H1 (cell line): Measurements from ENCODE around the gene CAMK1. TPM values are rescaled to one million over a fixed set of nuclear protein-coding genes. Genes with fewer than 3 reads are reported as not detected.

Experiments
- CTCF ChIA-PET: fragments of 300-600 bp; sonication (Branson Sonifier 250); formaldehyde crosslinking; loops from one replicate; lab custom pipeline; 2021; ENCODE audit not compliant: partially characterized antibody; lab: Charles Lee
- POLR2A ChIA-PET: fragments of 300-600 bp; sonication (Branson Sonifier 250); formaldehyde crosslinking; loops from one replicate; lab custom pipeline; 2021; ENCODE audit warnings: inconsistent platforms; ENCODE audit not compliant: partially characterized antibody; lab: Charles Lee
- DNase-seq, 2 experiments: peaks; one replicate each; pipeline versions ENCODE4 v3.0.0 to v3.0.0-alpha.2; 2010 to 2022; ENCODE audit warnings: low spot score in 2 of 2, low read depth in 1 of 2, mixed read lengths in 1 of 2
- FAIRE-seq: peaks from 2 replicates; lab custom pipeline; 2011; peaks lifted over from hg19 to GRCh38; lab: Jason Lieb, UNC
- H2AFZ ChIP-seq: 2 replicates; pipeline ENCODE4 v1.8.1; 2012; ENCODE audit warnings: low read length, inconsistent platforms
- H2AK5ac ChIP-seq: 2 replicates; pipeline ENCODE4 v1.6.1; 2013; ENCODE audit warnings: low read depth, low read length
- H2BK120ac ChIP-seq: replicated peaks from 2 replicates; pipeline ENCODE3; 2013; ENCODE audit warnings: low read depth, low read length, inconsistent platforms
- H2BK12ac ChIP-seq: 2 replicates; pipeline ENCODE4 v1.6.1; 2013; ENCODE audit warnings: low read depth, low read length
- H2BK15ac ChIP-seq: 2 replicates; pipeline ENCODE4 v1.6.1; 2013; ENCODE audit warnings: low read length
- H2BK20ac ChIP-seq: 2 replicates; pipeline ENCODE4 v1.6.1; 2013; ENCODE audit warnings: low read length
- H2BK5ac ChIP-seq: 2 replicates; pipeline ENCODE4 v1.6.1; 2013; ENCODE audit warnings: low read depth, low read length
- H3K14ac ChIP-seq: 2 replicates; pipeline ENCODE4 v1.6.1; 2013; ENCODE audit warnings: inconsistent platforms; ENCODE audit not compliant: insufficient read length
- H3K18ac ChIP-seq: 2 replicates; pipeline ENCODE4 v1.6.1; 2013; ENCODE audit warnings: low read length; ENCODE audit errors: extremely low read depth
- H3K23ac ChIP-seq: 2 replicates; pipeline ENCODE4 v1.6.1; 2013; ENCODE audit warnings: inconsistent platforms; ENCODE audit not compliant: insufficient read length
- H3K23me2 ChIP-seq: 2 replicates; pipeline ENCODE4 v1.6.1; 2013; ENCODE audit warnings: low read depth, low read length
- H3K27ac ChIP-seq: 2 replicates; pipeline ENCODE4 v1.6.1; 2011; ENCODE audit warnings: low read depth, low read length, inconsistent platforms
- H3K27me3 ChIP-seq, 4 experiments: replicated peaks in 1 of 4; 1 replicate in 1 of 4; 2 replicates in 3 of 4; pipeline versions ENCODE4 v1.6.1 to v1.8.1; 2011 to 2013; ENCODE audit warnings: low read length in 3 of 4, mild to moderate bottlenecking in 3 of 4, inconsistent platforms in 2 of 4, mixed read lengths in 2 of 4, moderate library complexity in 1 of 4; ENCODE audit not compliant: control insufficient read depth in 3 of 4, insufficient read depth in 3 of 4; ENCODE audit errors: extremely low read depth in 1 of 4
- H3K36me3 ChIP-seq, 4 experiments: 2 replicates each; pipeline versions ENCODE4 v1.6.1 to v1.8.1; 2011 to 2013; ENCODE audit warnings: mild to moderate bottlenecking in 4 of 4, low read length in 3 of 4, moderate library complexity in 2 of 4, control low read depth in 1 of 4, inconsistent platforms in 1 of 4; ENCODE audit not compliant: insufficient read depth in 4 of 4, control insufficient read depth in 2 of 4
- H3K4ac ChIP-seq: replicated peaks from 2 replicates; pipeline ENCODE3; 2013; ENCODE audit warnings: low read length, low read depth, mixed read lengths, inconsistent platforms; ENCODE audit not compliant: insufficient read length
- H3K4me1 ChIP-seq, 4 experiments: replicated peaks in 1 of 4; 1 replicate in 1 of 4; 2 replicates in 3 of 4; pipeline versions ENCODE4 v1.6.1 to v1.8.1; 2011 to 2013; ENCODE audit warnings: low read length in 3 of 4, inconsistent platforms in 2 of 4, mixed read lengths in 1 of 4; ENCODE audit not compliant: insufficient read depth in 4 of 4, control insufficient read depth in 3 of 4
- H3K4me2 ChIP-seq, 2 experiments: 2 replicates each; pipeline versions ENCODE4 v1.6.1 to v1.8.1; 2011 to 2013; ENCODE audit warnings: low read depth in 2 of 2, low read length in 2 of 2, control low read depth in 1 of 2, inconsistent platforms in 1 of 2, mild to moderate bottlenecking in 1 of 2; ENCODE audit not compliant: insufficient read depth in 1 of 2
- H3K4me3 ChIP-seq, 4 experiments: fragments of 200-600, 300-600 bp in 1 of 4; sonication (generic), shearing (Covaris generic), sonication (Bioruptor Twin) in 1 of 4; 2 replicates each; pipeline versions ENCODE4 v1.5.1 to v1.8.1; 2011 to 2016; ENCODE audit warnings: low read length in 4 of 4, low read depth in 3 of 4, control low read depth in 2 of 4, inconsistent platforms in 2 of 4, mild to moderate bottlenecking in 2 of 4, mixed read lengths in 1 of 4, moderate library complexity in 1 of 4; ENCODE audit not compliant: insufficient read depth in 2 of 4; ENCODE audit errors: extremely low read depth in 1 of 4
- H3K56ac ChIP-seq: replicated peaks from 2 replicates; pipeline ENCODE3; 2013; ENCODE audit warnings: low read depth, mild to moderate bottlenecking, mixed read lengths, low read length, inconsistent platforms; ENCODE audit not compliant: insufficient read length
- H3K79me1 ChIP-seq: 2 replicates; pipeline ENCODE4 v1.6.1; 2013; ENCODE audit warnings: low read depth, low read length, control low read depth
- H3K79me2 ChIP-seq, 2 experiments: 2 replicates each; pipeline versions ENCODE4 v1.6.1 to v1.8.1; 2012 to 2013; ENCODE audit warnings: low read length in 2 of 2, mild to moderate bottlenecking in 2 of 2, inconsistent platforms in 1 of 2; ENCODE audit not compliant: insufficient read depth in 2 of 2, control insufficient read depth in 1 of 2
- H3K9ac ChIP-seq, 4 experiments: replicated peaks in 1 of 4; 1 replicate in 1 of 4; 2 replicates in 3 of 4; pipeline versions ENCODE4 v1.6.1 to v1.8.1; 2011 to 2013; ENCODE audit warnings: low read depth in 3 of 4, low read length in 3 of 4, control low read depth in 2 of 4, mild to moderate bottlenecking in 2 of 4, moderate library complexity in 2 of 4, inconsistent platforms in 1 of 4; ENCODE audit errors: extremely low read depth in 1 of 4
- H3K9me3 ChIP-seq, 2 experiments: 2 replicates each; pipeline versions ENCODE4 v1.6.1 to v1.8.1; 2012 to 2013; ENCODE audit warnings: mild to moderate bottlenecking in 2 of 2, moderate library complexity in 2 of 2, control low read depth in 1 of 2, inconsistent platforms in 1 of 2, low read depth in 1 of 2, low read length in 1 of 2, mixed read lengths in 1 of 2; ENCODE audit not compliant: insufficient read depth in 2 of 2
- H4K20me1 ChIP-seq, 2 experiments: replicated peaks in 1 of 2; 2 replicates each; pipeline versions ENCODE3 to v1.8.1; 2011 to 2013; ENCODE audit warnings: inconsistent platforms in 2 of 2, low read length in 2 of 2, mild to moderate bottlenecking in 1 of 2; ENCODE audit not compliant: insufficient read depth in 2 of 2, control insufficient read depth in 1 of 2
- H4K5ac ChIP-seq: 2 replicates; pipeline ENCODE4 v1.6.1; 2013; ENCODE audit warnings: low read length, low read depth, mixed read lengths, inconsistent platforms; ENCODE audit not compliant: insufficient read length
- H4K8ac ChIP-seq: 2 replicates; pipeline ENCODE4 v1.8.0; 2013; ENCODE audit warnings: mild to moderate bottlenecking, moderate library complexity, low read length, inconsistent platforms; ENCODE audit not compliant: insufficient read depth; ENCODE audit errors: extremely low read depth
- H4K91ac ChIP-seq: replicated peaks from 2 replicates; pipeline ENCODE3; 2013; ENCODE audit warnings: low read length, mixed read lengths, inconsistent platforms; ENCODE audit not compliant: insufficient read length
- SRF ChIP-seq: IDR thresholded peaks from 2 replicates; pipeline ENCODE4 v1.6.1; 2011; ENCODE audit warnings: mild to moderate bottlenecking, low read depth, low read length, moderate library complexity
- WGBS, 2 experiments: shearing (Covaris generic) in 1 of 2; methylation state at CpG; one replicate each; pipeline versions ENCODE4 v1.1.6 to v1.1.7; 2013 to 2015; ENCODE audit warnings: low lambda C conversion rate in 2 of 2, mixed read lengths in 2 of 2, inconsistent platforms in 1 of 2, low coverage in 1 of 2, missing lambda C conversion rate in 1 of 2; ENCODE audit not compliant: insufficient replicate concordance in 2 of 2, insufficient coverage in 1 of 2, insufficient read length in 1 of 2; ENCODE audit errors: extremely low coverage in 1 of 2, missing lambda C conversion rate in 1 of 2; 5-methylcytosine and 5-hydroxymethylcytosine counted together
- polyA plus RNA-seq, 7 experiments: library from polyadenylated mRNA; depleted of rRNA in 3 of 7; stranded (reverse) in 5 of 7; unstranded in 2 of 7; fragments of >200 nt in 5 of 7; fragments of 200-250 nt in 2 of 7; gene quantifications; 1 replicate in 5 of 7; 2 replicates in 1 of 7; 4 replicates in 1 of 7; pipeline versions ENCODE4 v1.2.1 to v1.2.3, GENCODE V29; 2011 to 2013; ENCODE audit warnings: missing spikeins in 2 of 7, mixed read lengths in 2 of 7
- total RNA-seq: library from RNA; stranded (reverse); fragmentation: NEBNext Ultra II Directional; extraction: Animal tissue kit (Norgen Biotek cat#: 25700); gene quantifications from 2 replicates; pipeline ENCODE4 v1.2.1, GENCODE V29; 2021

CAMK1 gene
- total and polyA plus RNA-seq, 2 of the 8 experiments (the other 6 are each of a cell fraction or from before 2014, with no cell fraction given), result 4.9 to 5.1 TPM

GRCh38 chr3:9710174-9710739, 59.5 kb downstream of the CAMK1 start:
- H3K14ac ChIP-seq, result no peak overlapping the region
- no peaks in the 10 kb centered on the region for H3K79me2 ChIP-seq
- POLR2A ChIA-PET, result no interaction called here
- no peak overlapping the region for H3K18ac ChIP-seq
- TF ChIP-seq SRF, result no peak
- H4K5ac ChIP-seq, result no peak overlapping the region
- H2AK5ac ChIP-seq, result no peak overlapping the region
- H2BK15ac ChIP-seq, result no peak overlapping the region
- no peak overlapping the region for H4K8ac ChIP-seq
- no peaks in the 10 kb centered on the region for H3K79me1 ChIP-seq
- no peaks in the 10 kb centered on the region for H3K9me3 ChIP-seq
- no peak overlapping the region for H2BK5ac ChIP-seq
- H3K23ac ChIP-seq, result no peak overlapping the region
- peaks cover 0 to 9% (median 2%) of the 10 kb centered on the region in 4 experiments; a peak in 3 of 7 replicates for H3K27me3 ChIP-seq
- no peak overlapping the region for H3K56ac ChIP-seq
- H2AFZ ChIP-seq, result no peak overlapping the region
- H3K4me3 ChIP-seq, result no peak overlapping the region
- peaks cover 0 to 2% of the 10 kb centered on the region in 2 experiments for H4K20me1 ChIP-seq
- no peak overlapping the region for H2BK12ac ChIP-seq
- H2BK20ac ChIP-seq, result no peak overlapping the region
- 87% methylated on average over 3 of the region's 3 CpGs; no CpG with 5 or more reads in 1 of the 2 experiments for WGBS, 2 experiments
- no peak for FAIRE-seq
- no peak overlapping the region for H3K27ac ChIP-seq
- peaks cover 1 to 5% (median 4%) of the 10 kb centered on the region in 4 experiments; a peak in 5 of 7 replicates for H3K4me1 ChIP-seq
- H3K4me2 ChIP-seq, result no peak overlapping the region
- no peaks in the 10 kb centered on the region for H3K36me3 ChIP-seq
- H4K91ac ChIP-seq, result no peak overlapping the region
- peaks cover 6% of the 10 kb centered on the region; the same call in 1 of the 2 replicates for H3K23me2 ChIP-seq
- H3K4ac ChIP-seq, result no peak overlapping the region
- CTCF ChIA-PET, result interaction anchor here (0.7 to 8.8 kb wide), 3 partner anchors 9 to 308 kb away, joined by 3 to 84 read pairs (median 3); no protein-coding TSS in a partner anchor
- no peak overlapping the region for H3K9ac ChIP-seq
- DNase-seq, result no peak
- no peak overlapping the region for H2BK120ac ChIP-seq

Other genes starting within 250 kb of the CAMK1 start
- gene LHFPL4, start 216.1 kb downstream of the CAMK1 start, total RNA-seq, result 16.9 and 20.9 TPM in 2 replicates
- 5.0 and 5.5 TPM in 2 replicates for gene LHFPL4, start 216.1 kb downstream of the CAMK1 start, polyA plus RNA-seq (2011; rRNA removed)
- 46.2 and 47.6 TPM in 2 replicates for gene MTMR14, start 120.4 kb downstream of the CAMK1 start, total RNA-seq
- 55.3 and 58.0 TPM in 2 replicates for gene MTMR14, start 120.4 kb downstream of the CAMK1 start, polyA plus RNA-seq (2011; rRNA removed)
- 4.4 and 4.8 TPM in 2 replicates for gene CPNE9, start 66.1 kb downstream of the CAMK1 start, total RNA-seq
- gene CPNE9, start 66.1 kb downstream of the CAMK1 start, polyA plus RNA-seq (2011; rRNA removed), result 6.0 and 7.1 TPM in 2 replicates
- gene BRPF1, start 38.2 kb downstream of the CAMK1 start, total RNA-seq, result 21.7 and 27.7 TPM in 2 replicates
- gene BRPF1, start 38.2 kb downstream of the CAMK1 start, polyA plus RNA-seq (2011; rRNA removed), result 11.3 and 16.3 TPM in 2 replicates
- 29.6 and 31.2 TPM in 2 replicates for gene OGG1, start 20.0 kb downstream of the CAMK1 start, total RNA-seq
- 46.8 and 58.1 TPM in 2 replicates for gene OGG1, start 20.0 kb downstream of the CAMK1 start, polyA plus RNA-seq (2011; rRNA removed)
- gene TADA3, start 22.5 kb upstream of the CAMK1 start, total RNA-seq, result 50.3 and 55.2 TPM in 2 replicates
- 43.4 and 51.2 TPM in 2 replicates for gene TADA3, start 22.5 kb upstream of the CAMK1 start, polyA plus RNA-seq (2011; rRNA removed)
- gene ARPC4, start 23.1 kb upstream of the CAMK1 start, total RNA-seq, result 153 and 154 TPM in 2 replicates
- 108 and 138 TPM in 2 replicates for gene ARPC4, start 23.1 kb upstream of the CAMK1 start, polyA plus RNA-seq (2011; rRNA removed)
- 4.3 and 5.9 TPM in 2 replicates for gene TTLL3, start 40.3 kb upstream of the CAMK1 start, total RNA-seq
- gene TTLL3, start 40.3 kb upstream of the CAMK1 start, polyA plus RNA-seq (2011; rRNA removed), result 8.9 and 11.4 TPM in 2 replicates
- gene RPUSD3, start 74.1 kb upstream of the CAMK1 start, total RNA-seq, result 63.8 and 68.4 TPM in 2 replicates
- 154 and 164 TPM in 2 replicates for gene RPUSD3, start 74.1 kb upstream of the CAMK1 start, polyA plus RNA-seq (2011; rRNA removed)
- not detected in 2 replicates for gene CIDEC, start 110.3 kb upstream of the CAMK1 start, total RNA-seq
- gene CIDEC, start 110.3 kb upstream of the CAMK1 start, polyA plus RNA-seq (2011; rRNA removed), result not detected in 2 replicates
- 26.8 and 26.9 TPM in 2 replicates for gene JAGN1, start 120.7 kb upstream of the CAMK1 start, total RNA-seq
- 42.9 and 51.6 TPM in 2 replicates for gene JAGN1, start 120.7 kb upstream of the CAMK1 start, polyA plus RNA-seq (2011; rRNA removed)
- gene IL17RE, start 132.9 kb upstream of the CAMK1 start, total RNA-seq, result 4.4 and 4.9 TPM in 2 replicates
- gene IL17RE, start 132.9 kb upstream of the CAMK1 start, polyA plus RNA-seq (2011; rRNA removed), result 3.4 and 3.8 TPM in 2 replicates
- gene IL17RC, start 147.2 kb upstream of the CAMK1 start, total RNA-seq, result 9.1 and 11.8 TPM in 2 replicates
- gene IL17RC, start 147.2 kb upstream of the CAMK1 start, polyA plus RNA-seq (2011; rRNA removed), result 13.0 and 15.4 TPM in 2 replicates
- gene CRELD1, start 163.9 kb upstream of the CAMK1 start, total RNA-seq, result 12.4 and 12.9 TPM in 2 replicates
- 15.1 and 19.1 TPM in 2 replicates for gene CRELD1, start 163.9 kb upstream of the CAMK1 start, polyA plus RNA-seq (2011; rRNA removed)
- 8.4 and 9.2 TPM in 2 replicates for gene PRRT3, start 182.5 kb upstream of the CAMK1 start, total RNA-seq
- 9.0 and 10.0 TPM in 2 replicates for gene PRRT3, start 182.5 kb upstream of the CAMK1 start, polyA plus RNA-seq (2011; rRNA removed)
- gene EMC3, start 216.9 kb upstream of the CAMK1 start, total RNA-seq, result 37.6 and 40.2 TPM in 2 replicates
- 34.2 and 59.8 TPM in 2 replicates for gene EMC3, start 216.9 kb upstream of the CAMK1 start, polyA plus RNA-seq (2011; rRNA removed)